Measurements from ENCODE around the gene TMEM259.

Gene TMEM259

DNA sequence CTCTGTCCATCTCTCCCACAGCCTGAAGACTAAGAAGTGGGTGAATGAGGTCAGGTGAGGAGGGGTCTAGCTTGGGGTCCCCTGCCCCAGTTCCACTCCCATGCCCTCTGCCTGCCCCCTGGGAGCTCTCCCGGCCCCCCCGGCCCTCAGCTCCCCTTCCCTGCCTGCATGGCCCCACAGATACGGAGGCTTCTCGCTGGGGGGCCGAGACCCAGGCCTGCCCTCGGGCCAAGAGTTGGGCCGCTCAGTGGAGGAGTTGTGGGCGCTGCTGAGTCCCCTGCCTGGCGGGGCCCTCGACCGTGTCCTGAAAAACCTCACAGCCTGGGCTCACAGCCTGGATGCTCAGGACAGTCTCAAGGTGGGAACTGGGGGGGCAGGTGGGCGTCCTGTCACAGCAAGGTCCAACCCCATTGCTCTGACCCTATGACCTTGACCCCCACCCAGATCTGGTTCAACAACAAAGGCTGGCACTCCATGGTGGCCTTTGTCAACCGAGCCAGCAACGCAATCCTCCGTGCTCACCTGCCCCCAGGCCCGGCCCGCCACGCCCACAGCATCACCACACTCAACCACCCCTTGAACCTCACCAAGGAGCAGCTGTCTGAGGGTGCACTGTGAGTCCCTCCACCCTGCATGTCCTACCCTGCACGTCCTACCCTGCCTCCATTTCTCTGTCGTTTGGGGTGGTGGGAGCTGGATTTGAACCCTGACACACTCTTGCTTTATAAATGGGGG, 35.1 kb upstream of the TMEM259 start:
- intact Hi-C loops (cut with DNase I) = no loop called here

DNA sequence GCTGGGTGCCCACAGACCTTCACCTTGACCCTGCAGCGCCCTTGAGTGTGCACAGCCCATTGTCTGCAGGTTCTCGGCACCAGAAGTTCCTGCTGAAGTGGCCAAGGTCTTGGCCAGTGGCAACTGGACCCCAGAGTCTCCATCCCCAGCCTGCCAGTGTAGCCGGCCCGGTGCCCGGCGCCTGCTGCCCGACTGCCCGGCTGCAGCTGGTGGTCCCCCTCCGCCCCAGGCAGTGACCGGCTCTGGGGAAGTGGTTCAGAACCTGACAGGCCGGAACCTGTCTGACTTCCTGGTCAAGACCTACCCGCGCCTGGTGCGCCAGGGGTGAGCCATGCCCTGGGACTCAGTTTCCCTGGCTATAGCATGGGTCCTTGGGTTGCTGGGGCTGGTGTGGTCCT, 34.1 kb upstream of the TMEM259 start:
- intact Hi-C loops (cut with DNase I) = no loop called here
- DNase-seq = no peak

More for the DNA sequence above, 35.1 kb upstream of the TMEM259 start:
- no peak for DNase-seq

DNA sequence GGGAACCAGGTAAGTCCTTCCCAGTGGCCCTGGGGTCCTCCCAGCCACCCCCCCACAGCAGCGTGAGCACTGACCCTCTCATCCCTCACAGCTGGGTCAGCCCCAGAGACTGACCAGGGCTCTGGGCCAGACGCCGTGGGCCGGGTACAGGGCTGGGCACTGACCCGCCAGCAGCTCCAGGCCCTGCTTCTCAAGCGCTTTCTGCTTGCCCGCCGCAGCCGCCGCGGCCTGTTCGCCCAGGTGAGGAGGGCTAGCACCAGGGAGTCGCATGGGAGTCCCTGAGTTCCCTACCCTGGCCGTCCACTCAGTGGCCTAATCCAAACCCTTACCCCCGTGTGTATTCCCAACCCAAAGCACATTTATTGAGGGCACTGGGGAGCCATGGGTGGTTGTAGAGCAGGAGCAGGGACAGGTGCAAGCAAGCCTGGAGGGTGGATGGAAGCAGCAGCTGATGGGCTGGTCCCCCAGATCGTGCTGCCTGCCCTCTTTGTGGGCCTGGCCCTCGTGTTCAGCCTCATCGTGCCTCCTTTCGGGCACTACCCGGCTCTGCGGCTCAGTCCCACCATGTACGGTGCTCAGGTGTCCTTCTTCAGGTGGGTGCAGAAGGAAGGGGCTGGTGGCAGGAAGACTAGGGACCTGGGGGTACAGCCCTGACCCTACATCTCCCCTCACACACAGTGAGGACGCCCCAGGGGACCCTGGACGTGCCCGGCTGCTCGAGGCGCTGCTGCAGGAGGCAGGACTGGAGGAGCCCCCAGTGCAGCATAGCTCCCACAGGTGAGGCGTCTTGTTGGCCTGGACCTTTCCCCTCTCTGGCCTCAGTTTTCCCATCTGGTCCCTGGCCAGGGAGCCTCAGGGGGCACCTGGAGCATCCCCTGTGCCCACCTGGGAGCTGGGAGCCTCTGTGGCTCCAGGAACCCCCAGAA, 33.4 kb upstream of the TMEM259 start:
- no peak for DNase-seq
- intact Hi-C loops (cut with DNase I) = no loop called here

DNA sequence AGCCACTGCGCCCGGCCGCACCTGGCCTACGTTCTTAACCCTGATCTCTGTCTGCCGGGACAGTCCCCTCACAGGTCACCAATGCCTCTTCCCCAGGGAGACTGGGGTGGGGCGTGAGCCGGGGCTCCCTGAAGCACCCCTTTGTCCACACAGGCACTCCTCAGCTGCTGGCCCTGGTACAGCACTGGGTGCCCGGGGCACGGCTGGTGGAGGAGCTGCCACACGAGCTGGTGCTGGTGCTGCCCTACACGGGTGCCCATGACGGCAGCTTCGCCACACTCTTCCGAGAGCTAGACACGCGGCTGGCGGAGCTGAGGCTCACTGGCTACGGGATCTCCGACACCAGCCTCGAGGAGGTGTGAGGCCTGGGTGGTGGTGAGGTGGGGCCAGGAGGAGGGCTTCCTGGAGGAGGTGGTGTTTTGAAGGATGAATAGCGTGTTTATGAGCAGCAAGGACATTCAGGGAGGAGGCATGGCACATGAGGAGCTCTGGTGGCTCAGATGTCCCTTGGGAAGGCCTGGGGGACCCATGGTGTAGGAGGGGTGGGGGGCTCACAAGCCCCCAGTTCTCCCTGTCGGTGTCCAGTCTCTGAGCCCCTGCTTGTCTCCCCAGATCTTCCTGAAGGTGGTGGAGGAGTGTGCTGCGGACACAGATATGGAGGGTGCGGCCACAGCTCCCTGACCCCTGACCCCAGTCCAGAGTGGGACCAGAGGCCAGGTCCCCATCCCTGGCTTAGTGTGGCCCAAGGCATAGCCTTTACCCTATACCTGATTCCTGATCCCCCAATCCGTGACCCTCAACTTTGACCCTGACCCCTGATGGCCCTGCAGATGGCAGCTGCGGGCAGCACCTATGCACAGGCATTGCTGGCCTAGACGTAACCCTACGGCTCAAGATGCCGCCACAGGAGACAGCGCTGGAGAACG, 32.5 kb upstream of the TMEM259 start:
- no peak for DNase-seq
- intact Hi-C loops (cut with DNase I) = no loop called here

DNA sequence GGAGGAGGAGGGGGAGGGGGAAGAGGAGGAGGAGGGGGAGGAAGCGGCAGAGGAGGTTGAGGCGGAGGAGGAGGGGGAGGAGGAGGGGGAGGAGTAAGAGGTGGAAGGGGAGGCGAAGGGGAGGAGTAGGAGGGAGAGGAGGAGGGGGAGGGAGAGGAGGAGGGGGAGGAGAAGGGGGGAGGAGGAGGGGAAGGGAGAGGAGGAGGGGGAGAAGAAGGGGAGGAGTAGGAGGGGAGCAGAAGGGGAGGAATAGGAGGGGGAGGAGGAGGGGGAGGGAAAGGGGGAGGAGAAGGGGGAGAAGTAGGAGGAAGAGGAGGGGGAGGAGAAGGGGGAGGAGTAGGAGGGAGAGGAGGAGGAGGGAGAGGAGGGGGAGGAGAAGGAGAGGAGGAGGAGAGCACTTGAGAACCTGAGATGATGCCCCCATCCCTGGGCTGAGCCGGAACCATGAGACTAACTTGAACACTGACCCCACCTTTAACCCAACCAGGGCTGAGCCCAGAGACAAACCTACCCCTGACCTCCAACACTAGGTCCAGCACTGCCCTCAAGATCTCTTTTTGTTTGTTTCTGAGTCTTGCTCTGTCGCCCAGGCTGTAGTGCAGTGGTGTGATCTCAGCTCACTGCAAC, 31.5 kb upstream of the TMEM259 start:
- DNase-seq = no peak
- intact Hi-C loops (cut with DNase I) = no loop called here

DNA sequence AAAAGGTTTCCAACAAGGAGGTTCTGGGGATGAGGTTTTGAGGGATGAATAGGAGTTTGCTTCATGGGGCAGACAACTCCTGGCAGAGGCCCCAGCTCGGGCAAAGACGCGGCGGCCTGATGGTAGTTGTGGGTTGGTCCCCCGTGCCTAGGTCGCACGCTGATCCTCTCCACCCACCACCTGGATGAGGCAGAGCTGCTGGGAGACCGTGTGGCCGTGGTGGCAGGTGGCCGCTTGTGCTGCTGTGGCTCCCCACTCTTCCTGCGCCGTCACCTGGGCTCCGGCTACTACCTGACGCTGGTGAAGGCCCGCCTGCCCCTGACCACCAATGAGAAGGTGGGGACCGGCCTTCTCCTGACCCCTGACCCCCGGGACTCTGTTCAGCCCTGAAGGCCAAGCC, 30.9 kb upstream of the TMEM259 start:
- intact Hi-C loops (cut with DNase I) = no loop called here
- DNase-seq = no peak

DNA sequence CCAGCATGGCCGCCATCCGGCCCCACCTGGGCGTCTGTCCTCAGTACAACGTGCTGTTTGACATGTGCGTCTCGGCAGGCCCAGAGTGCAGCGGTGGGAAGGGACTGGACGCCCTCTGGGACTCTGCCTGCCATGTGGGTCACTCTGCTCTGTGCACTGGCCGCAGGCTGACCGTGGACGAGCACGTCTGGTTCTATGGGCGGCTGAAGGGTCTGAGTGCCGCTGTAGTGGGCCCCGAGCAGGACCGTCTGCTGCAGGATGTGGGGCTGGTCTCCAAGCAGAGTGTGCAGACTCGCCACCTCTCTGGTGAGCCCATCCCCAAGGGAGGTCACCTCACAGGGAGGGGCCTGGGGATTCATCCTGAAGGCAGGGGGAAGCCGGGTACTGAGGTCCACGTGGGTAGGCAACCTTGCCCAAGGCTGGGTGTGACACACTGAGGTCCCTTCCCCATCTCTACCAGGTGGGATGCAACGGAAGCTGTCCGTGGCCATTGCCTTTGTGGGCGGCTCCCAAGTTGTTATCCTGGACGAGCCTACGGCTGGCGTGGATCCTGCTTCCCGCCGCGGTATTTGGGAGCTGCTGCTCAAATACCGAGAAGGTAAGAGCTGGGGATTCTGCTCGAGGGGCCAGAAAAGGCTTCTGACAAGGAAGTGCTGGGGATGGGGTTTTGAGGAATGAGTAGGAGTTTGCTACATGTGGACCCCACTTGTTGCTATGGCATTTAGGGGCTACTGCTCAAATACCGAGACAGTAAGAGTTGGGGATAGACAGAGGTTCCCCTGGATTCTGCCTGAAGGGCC, 30.3 kb upstream of the TMEM259 start:
- no peak for DNase-seq
- intact Hi-C loops (cut with DNase I) = no loop called here

DNA sequence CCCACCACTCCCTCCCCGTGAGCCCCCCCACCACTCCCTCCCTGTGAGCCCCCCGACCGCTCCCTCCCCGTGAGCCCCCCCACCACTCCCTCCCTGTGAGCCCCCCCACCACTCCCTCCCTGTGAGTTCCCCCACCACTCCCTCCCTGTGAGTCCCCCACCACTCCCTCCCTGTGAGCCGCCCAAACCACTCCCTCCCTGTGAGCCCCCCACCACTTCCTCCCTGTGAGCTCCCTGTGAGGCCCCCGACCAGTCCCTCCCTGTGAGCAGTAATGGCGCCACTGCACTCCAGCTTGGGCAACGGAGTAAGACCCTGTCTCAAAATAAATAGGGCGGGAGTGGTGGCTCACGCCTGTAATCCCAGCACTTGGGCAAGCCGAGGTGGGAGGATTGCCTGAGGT, 28.9 kb upstream of the TMEM259 start:
- no peak for DNase-seq
- intact Hi-C loops (cut with DNase I) = loop anchor here (10.0 kb wide), 1 partner anchor 45 kb away; the partner anchor contains the start of gene POLR2E

DNA sequence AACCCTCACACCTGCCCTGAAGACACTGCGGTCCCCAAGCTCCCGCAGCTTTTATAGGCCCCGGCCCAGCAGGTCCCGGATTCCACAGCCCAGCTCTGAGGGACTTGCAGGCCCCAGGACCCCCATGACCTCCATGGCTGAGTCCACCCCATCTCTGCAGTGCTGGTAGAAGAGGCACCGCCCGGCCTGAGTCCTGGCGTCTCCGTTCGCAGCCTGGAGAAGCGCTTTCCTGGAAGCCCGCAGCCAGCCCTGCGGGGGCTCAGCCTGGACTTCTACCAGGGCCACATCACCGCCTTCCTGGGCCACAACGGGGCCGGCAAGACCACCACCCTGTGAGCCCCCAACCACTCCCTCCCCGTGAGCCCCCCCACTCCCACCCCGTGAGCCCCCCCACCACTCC, 28.2 kb upstream of the TMEM259 start:
- intact Hi-C loops (cut with DNase I) = loop anchor here (10.0 kb wide), 1 partner anchor 46 kb away; the partner anchor contains the start of gene POLR2E
- DNase-seq = no peak

DNA sequence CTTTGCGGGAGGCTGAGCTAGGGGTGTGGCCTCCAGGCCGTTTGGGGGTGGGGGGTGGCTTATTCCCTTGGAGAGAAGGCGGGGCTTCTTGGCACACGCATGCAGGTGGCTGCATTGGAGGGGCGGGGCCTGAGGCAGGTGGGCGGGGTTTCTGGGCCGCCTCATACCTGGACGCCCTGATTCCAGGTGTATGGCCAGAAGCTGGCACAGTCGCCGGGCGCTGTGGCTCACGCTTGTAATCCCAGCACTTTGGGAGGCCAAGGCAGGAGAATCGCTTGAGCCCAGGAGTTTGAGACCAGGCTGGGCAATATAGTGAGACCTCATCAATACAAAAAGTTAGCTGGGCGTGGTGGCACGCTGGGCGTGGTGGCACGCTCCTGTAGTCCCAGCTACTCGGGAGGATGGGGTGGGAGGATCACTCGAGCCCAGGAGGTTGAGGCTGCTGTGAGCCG, 26.8 kb upstream of the TMEM259 start:
- intact Hi-C loops (cut with DNase I) = loop anchor here (10.0 kb wide), 1 partner anchor 47 kb away; the partner anchor contains the start of gene POLR2E
- DNase-seq = no peak

DNA sequence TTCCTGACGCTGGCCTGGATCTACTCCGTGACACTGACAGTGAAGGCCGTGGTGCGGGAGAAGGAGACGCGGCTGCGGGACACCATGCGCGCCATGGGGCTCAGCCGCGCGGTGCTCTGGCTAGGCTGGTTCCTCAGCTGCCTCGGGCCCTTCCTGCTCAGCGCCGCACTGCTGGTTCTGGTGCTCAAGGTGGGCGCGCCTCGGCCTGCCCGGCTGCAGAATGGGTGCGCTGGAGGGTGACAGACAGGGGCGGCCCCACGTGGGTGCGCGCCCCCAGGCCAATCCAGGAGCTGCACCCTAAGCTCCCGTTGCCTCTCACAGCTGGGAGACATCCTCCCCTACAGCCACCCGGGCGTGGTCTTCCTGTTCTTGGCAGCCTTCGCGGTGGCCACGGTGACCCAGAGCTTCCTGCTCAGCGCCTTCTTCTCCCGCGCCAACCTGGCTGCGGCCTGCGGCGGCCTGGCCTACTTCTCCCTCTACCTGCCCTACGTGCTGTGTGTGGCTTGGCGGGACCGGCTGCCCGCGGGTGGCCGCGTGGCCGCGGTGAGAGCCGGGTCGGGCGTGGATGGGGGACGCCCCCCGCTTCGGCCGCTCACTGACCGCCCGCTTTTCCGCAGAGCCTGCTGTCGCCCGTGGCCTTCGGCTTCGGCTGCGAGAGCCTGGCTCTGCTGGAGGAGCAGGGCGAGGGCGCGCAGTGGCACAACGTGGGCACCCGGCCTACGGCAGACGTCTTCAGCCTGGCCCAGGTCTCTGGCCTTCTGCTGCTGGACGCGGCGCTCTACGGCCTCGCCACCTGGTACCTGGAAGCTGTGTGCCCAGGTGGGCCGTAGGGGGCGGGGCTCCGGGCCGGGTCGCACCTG, 26.1 kb upstream of the TMEM259 start:
- DNase-seq = no peak
- intact Hi-C loops (cut with DNase I) = loop anchor here (10.0 kb wide), 1 partner anchor 48 kb away; the partner anchor contains the start of gene POLR2E

DNA sequence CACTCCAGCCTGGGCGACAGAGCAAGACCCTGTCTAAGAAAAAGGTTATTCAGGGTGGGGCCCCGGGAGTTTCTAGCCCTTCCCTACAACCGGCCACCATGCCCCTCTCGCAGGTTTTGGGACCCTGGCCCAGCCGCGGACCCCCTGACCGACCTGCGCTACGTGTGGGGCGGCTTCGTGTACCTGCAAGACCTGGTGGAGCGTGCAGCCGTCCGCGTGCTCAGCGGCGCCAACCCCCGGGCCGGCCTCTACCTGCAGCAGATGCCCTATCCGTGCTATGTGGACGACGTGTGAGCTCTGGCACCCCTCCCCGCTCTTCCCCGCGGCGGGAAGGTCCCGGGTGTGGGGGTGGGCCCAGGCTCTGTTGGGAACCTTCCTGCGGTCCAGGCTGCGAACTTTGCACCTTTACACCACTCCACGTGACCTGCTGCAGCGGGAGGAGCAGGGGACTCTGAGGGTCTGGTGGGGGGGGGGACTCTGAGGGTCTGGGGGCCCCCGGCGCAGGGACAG, 25.2 kb upstream of the TMEM259 start:
- no peak for DNase-seq
- intact Hi-C loops (cut with DNase I) = loop anchor here (10.0 kb wide), 1 partner anchor 49 kb away; the partner anchor contains the start of gene POLR2E

DNA sequence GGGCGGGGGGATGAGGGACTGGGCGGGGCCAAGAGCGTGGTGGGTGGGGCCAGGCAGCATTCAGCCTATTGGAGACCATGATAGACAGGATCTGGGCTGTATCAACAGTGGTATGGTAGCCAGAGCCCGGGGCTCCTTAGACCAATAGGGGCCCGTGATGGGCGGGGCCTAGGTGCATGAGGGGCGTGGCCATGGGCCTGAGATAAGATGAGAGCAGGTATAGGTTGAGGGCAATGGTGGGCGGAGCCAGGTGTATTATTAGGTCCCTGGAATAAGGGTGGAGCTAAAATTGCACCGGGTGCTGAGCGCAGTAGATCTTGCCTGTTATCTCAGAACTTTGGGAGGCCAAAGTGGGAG, 24.3 kb upstream of the TMEM259 start:
- intact Hi-C loops (cut with DNase I) = loop anchor here (10.0 kb wide), 1 partner anchor 50 kb away; the partner anchor contains the start of gene POLR2E
- DNase-seq = no peak

DNA sequence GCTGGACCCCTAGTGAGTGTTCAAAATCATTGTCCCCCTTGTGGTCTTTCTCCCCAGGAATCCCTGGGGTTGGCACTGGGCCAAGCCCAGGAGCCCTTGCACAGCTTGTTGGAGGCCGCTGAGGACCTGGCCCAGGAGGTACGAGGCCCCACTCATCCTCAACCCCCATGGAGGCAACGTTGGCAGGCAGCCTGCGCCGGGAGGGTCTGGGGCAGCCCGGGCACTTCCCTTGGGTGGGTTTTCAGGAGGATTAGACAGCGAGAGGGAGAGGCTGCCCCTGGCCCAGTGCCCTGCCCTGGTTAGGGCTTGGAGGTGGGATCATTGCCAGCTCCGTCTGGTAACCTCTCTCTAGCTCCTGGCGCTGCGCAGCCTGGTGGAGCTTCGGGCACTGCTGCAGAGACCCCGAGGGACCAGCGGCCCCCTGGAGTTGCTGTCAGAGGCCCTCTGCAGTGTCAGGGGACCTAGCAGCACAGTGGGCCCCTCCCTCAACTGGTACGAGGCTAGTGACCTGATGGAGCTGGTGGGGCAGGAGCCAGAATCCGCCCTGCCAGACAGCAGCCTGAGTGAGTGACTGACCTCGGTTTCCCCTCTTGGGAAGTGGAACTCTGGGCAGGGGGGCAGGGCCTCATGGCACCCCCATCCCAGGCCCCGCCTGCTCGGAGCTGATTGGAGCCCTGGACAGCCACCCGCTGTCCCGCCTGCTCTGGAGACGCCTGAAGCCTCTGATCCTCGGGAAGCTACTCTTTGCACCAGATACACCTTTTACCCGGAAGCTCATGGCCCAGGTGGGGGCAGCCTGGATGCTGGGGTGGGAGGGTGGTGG, 22.0 kb upstream of the TMEM259 start:
- intact Hi-C loops (cut with DNase I) = loop anchor here (10.0 kb wide), 1 partner anchor 52 kb away; the partner anchor contains the start of gene POLR2E
- DNase-seq = no peak

DNA sequence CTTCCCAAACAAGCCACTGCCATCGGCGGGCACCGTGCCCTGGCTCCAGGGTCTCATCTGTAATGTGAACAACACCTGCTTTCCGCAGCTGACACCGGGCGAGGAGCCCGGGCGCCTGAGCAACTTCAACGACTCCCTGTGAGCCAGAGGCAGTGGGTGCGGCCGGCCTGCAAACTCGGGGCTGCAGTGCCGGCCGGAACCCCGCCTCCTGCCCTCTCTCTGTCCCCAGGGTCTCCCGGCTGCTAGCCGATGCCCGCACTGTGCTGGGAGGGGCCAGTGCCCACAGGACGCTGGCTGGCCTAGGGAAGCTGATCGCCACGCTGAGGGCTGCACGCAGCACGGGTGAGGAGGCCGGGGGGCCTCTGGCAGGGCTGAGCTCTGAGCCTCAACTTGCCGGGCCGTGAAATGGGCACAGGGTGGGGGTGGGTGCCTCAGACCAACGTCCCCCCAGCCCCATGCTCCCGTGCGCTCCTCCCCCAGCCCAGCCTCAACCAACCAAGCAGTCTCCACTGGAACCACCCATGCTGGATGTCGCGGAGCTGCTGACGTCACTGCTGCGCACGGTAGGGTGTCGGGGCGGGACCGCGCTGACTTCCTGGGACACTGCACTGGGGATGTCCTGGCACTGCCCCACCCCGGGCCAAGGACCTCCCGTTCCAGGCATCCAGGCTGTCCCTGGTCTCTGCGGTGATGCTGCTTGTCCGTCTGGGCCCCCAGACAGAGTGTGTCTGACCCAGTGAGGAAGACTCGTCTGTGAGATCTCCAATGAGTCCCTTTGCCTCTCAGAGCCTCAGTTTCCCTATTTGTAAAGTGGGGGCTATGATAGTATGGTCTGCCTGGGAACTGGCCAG, 21.1 kb upstream of the TMEM259 start:
- intact Hi-C loops (cut with DNase I) = loop anchor here (2.0 to 10.0 kb wide), 2 partner anchors 21 to 53 kb away; partner anchors contain the start of genes POLR2E, RNU6-2 and TMEM259
- DNase-seq = no peak
